Dermis blood vessel endothelial cell (primary cell): ENCODE data around the gene GNPTG. TPM values are rescaled to one million over a fixed set of nuclear protein-coding genes. Genes with fewer than 3 reads are reported as not detected.

ENCODE experiments used
- DNase-seq: peaks from one replicate; pipeline ENCODE4 v3.0.0; 2010
- total RNA-seq: library from RNA; depleted of rRNA; stranded (reverse); fragments of >200 nt; gene quantifications from 2 replicates; pipeline ENCODE4 v1.2.3, GENCODE V29; 2014

GNPTG gene
- total RNA-seq, 1 donor from 2014 or later, result 49.9 TPM

- DNase-seq, result no peak
Observed at GRCh38 chr16:1398826-1399581, 47.3 kb downstream of the GNPTG start.

GRCh38 chr16:1401061-1401757 lies 49.5 kb downstream of the GNPTG start:
- no peak for DNase-seq

- DNase-seq, result no peak
Observed at GRCh38 chr16:1401758-1402154, 50.0 kb downstream of the GNPTG start.

- no peak for DNase-seq
Observed at GRCh38 chr16:1403036-1403435, 51.3 kb downstream of the GNPTG start.

GRCh38 chr16:1403733-1404132 lies 52.0 kb downstream of the GNPTG start:
- no peak for DNase-seq

GRCh38 chr16:1407753-1408152 lies 56.0 kb downstream of the GNPTG start:
- DNase-seq, result peak; percentile 7

- peak; percentile 95 for DNase-seq
Observed at GRCh38 chr16:1408171-1408837, 56.6 kb downstream of the GNPTG start.

- DNase-seq, result no peak
Observed at GRCh38 chr16:1412847-1413246, 61.1 kb downstream of the GNPTG start.

Other genes with a start within 250 kb of the GNPTG start
- 0.05 and 0.17 TPM in 2 replicates for gene CACNA1H, start 198.8 kb upstream of the GNPTG start, total RNA-seq
- gene TPSG1, start 126.7 kb upstream of the GNPTG start, total RNA-seq, result not detected in 2 replicates
- not detected in 2 replicates for gene TPSB2, start 121.7 kb upstream of the GNPTG start, total RNA-seq
- gene TPSAB1, start 111.2 kb upstream of the GNPTG start, total RNA-seq, result not detected in 2 replicates
- gene TPSD1, start 95.9 kb upstream of the GNPTG start, total RNA-seq, result not detected in 2 replicates
- gene UBE2I, start 42.3 kb upstream of the GNPTG start, total RNA-seq, result 58.7 and 77.9 TPM in 2 replicates
- 1.3 and 1.4 TPM in 2 replicates for gene BAIAP3, start 18.3 kb upstream of the GNPTG start, total RNA-seq
- 75.9 and 97.2 TPM in 2 replicates for gene TSR3, start 53 bp upstream of the GNPTG start, total RNA-seq
- gene UNKL, start 62.8 kb downstream of the GNPTG start, total RNA-seq, result 8.2 and 14.5 TPM in 2 replicates
- 13.7 and 19.7 TPM in 2 replicates for gene UQCC4, start 68.8 kb downstream of the GNPTG start, total RNA-seq
- not detected in 2 replicates for gene PERCC1, start 79.1 kb downstream of the GNPTG start, total RNA-seq
- gene CCDC154, start 92.6 kb downstream of the GNPTG start, total RNA-seq, result 0.09 and 0.34 TPM in 2 replicates
- 69.9 and 96.7 TPM in 2 replicates for gene CLCN7, start 123.1 kb downstream of the GNPTG start, total RNA-seq
- gene PTX4, start 137.0 kb downstream of the GNPTG start, total RNA-seq, result 0.09 TPM in 1 of 2 replicates, not detected in the other
- 19.7 and 21.3 TPM in 2 replicates for gene TELO2, start 141.4 kb downstream of the GNPTG start, total RNA-seq
- gene TMEM204, start 181.7 kb downstream of the GNPTG start, total RNA-seq, result 97.4 and 107 TPM in 2 replicates